Stimulated activated effector memory CD8-positive, alpha-beta T cell treated with anti-CD3 and anti-CD28 coated beads, Interleukin-12 subunit alpha, Interleukin-12 subunit beta, amount 100 ng/mL, for 72 hours (primary cell): ENCODE measurements around the gene FBRSL1.

ENCODE experiments used
- ATAC-seq: fragments of 150-1000 bp; cut with Tn5 transposase; 2 replicates; pipeline ENCODE4 v1.10.0; 2021
- DNase-seq, 2 donors: peaks; one replicate each; pipeline ENCODE4 v3.0.0; 2021 to 2022; ENCODE audit warnings: low spot score in 2 of 2
- H3K27ac Mint-ChIP-seq: one replicate; pipeline ENCODE4 v1.8.0; 2022; ENCODE audit warnings: mild to moderate bottlenecking, mixed read lengths
- H3K36me3 Mint-ChIP-seq: one replicate; pipeline ENCODE4 v1.8.0; 2022; ENCODE audit warnings: mild to moderate bottlenecking, mixed read lengths
- H3K4me1 Mint-ChIP-seq: one replicate; pipeline ENCODE4 v1.8.0; 2022; ENCODE audit warnings: mixed read lengths
- H3K4me3 Mint-ChIP-seq: one replicate; pipeline ENCODE4 v1.8.0; 2022; ENCODE audit warnings: mild to moderate bottlenecking, mixed read lengths
- H3K9me3 Mint-ChIP-seq: one replicate; pipeline ENCODE4 v1.8.0; 2022; ENCODE audit warnings: mixed read lengths

Gene FBRSL1

DNA sequence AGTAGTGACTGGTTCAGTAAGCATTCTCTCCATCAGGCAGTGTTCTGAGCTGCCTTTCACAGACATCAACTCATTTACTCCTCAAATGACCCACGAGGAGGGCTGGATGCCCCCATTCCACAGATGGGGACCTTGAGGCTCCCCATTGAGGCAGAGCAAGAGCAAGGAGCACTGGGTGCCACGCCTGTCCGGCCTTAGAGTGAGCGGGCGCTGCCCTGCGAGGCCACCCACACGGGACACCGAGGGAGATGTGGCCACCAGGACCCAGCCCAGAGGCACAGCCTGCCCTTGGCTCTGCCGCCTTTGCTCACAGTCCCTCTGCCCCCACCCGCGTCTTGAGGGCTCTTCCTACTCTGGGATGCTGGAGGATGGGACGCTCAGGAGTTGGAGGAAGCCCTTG is 3.0 kb downstream of the FBRSL1 start:
- peak overlapping the region; percentile 73 for H3K27ac Mint-ChIP-seq
- peak overlapping the region; percentile 76 for H3K4me3 Mint-ChIP-seq
- H3K9me3 Mint-ChIP-seq = no peaks in the 10 kb centered on the region
- DNase-seq = no peak
- ATAC-seq = no peak
- peaks cover 76% of the 10 kb centered on the region for H3K4me1 Mint-ChIP-seq
- peaks cover 13% of the 10 kb centered on the region for H3K36me3 Mint-ChIP-seq

DNA sequence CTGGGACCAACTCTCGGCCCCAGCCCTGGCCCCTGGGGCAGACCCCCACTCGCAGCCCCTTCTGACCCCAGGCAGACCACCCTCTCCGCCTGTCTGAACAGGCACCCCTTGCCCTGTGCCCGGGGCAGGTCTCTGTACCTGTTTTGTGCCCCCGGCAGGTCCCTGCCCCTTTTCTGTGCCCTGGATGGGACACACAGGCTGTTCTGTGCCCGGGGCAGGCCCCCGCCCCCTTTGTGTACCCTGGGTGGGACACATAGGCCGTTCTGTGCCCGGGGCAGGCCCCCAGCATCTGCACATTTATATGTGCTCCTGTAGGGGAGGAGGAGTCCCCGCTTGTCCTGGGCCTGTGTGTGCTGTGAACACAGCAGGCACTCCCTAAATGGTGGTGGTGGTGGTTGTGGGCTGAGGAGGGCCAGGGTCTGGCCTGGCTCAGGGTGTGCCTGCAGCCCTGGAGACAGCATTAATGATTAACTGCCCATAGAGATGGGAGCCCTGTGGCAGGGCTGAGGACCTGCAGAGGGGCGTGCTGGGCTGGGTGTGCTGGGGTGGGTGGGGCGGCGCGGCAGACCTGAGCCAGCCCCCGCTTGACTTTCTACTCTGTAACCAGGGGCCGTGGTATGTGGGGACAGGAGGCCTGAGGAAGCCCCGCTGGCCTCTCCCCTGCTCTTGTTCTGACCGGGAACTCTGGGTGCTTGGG is 3.7 kb downstream of the FBRSL1 start:
- H3K36me3 Mint-ChIP-seq = peaks cover 13% of the 10 kb centered on the region
- H3K4me1 Mint-ChIP-seq = peaks cover 69% of the 10 kb centered on the region
- no peaks in the 10 kb centered on the region for H3K9me3 Mint-ChIP-seq
- DNase-seq (no peak), ATAC-seq (no peak)
- H3K4me3 Mint-ChIP-seq = peak overlapping the region; percentile 76
- H3K27ac Mint-ChIP-seq = peak overlapping the region; percentile 73

DNA sequence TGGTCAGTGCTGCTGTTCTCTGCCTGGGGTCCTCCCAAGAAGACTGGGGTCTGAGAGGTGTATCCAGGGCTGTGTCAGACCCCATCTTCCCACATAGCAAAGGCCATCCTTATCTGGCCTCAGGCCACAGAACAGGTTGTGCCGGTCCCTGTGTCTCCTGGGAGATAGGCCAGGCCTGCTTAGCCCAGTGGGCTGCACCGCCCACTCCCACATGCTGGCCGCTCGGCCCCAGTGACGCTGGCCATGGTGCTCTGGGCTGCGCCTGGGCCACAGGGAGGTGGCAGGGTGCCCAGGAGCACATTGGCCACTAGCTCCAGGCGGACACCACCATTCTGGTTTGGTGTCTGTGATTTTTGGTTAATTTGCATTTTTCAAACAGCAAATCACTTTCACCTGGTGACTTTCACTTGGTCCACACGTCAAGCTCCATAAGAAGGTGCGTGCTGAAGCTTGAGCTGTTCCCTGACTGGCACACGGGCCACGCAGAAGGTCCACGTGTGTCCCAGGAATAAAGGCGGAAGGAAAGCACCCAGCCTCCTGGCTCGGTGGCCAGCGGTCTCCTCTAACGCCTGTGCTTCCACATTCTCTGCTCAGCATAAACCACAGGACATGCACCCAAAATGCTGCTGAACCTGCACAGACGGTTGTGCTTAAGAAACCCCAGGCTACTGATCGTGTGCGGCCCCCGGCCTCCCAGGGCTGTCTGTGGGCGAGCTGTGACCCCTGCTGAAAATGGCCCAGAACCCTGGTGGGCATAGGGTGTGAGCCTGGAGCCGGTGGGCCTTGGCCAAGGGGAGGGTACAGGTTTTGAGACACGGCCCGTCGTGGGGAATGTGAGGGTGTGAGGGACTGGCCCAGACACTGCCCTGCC is 4.6 kb downstream of the FBRSL1 start:
- DNase-seq (no peak), ATAC-seq (no peak)
- Mint-ChIP-seq H3K4me3 (peak overlapping the region; percentile 76), H3K4me1 (peaks cover 72% of the 10 kb centered on the region), H3K27ac (peak overlapping the region; percentile 73), H3K9me3 (no peaks in the 10 kb centered on the region), H3K36me3 (peaks cover 8% of the 10 kb centered on the region)

DNA sequence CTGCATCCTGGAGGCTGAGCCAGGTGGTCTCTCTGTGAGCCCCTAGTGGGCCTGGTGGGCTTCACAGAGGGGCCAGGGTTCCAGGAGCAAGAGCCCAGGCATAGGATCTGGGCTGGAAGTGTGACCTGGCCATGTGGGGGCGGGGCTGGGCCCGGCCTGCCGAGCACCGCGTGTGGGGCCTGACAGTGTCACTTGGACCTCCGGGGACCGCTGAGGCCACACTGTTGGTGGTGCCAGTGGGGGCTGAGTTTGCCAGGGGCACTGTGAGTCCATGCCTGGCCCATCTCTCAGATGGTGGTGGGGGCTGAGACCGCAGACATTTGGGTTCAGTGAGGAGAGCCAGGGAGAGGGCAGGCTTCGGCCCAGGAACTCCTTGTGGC is 5.2 kb downstream of the FBRSL1 start:
- Mint-ChIP-seq H3K27ac (peak overlapping the region; percentile 73), H3K4me1 (peaks cover 76% of the 10 kb centered on the region), H3K4me3 (no peak overlapping the region), H3K9me3 (no peaks in the 10 kb centered on the region), H3K36me3 (peaks cover 8% of the 10 kb centered on the region)
- DNase-seq (no peak), ATAC-seq (no peak)

DNA sequence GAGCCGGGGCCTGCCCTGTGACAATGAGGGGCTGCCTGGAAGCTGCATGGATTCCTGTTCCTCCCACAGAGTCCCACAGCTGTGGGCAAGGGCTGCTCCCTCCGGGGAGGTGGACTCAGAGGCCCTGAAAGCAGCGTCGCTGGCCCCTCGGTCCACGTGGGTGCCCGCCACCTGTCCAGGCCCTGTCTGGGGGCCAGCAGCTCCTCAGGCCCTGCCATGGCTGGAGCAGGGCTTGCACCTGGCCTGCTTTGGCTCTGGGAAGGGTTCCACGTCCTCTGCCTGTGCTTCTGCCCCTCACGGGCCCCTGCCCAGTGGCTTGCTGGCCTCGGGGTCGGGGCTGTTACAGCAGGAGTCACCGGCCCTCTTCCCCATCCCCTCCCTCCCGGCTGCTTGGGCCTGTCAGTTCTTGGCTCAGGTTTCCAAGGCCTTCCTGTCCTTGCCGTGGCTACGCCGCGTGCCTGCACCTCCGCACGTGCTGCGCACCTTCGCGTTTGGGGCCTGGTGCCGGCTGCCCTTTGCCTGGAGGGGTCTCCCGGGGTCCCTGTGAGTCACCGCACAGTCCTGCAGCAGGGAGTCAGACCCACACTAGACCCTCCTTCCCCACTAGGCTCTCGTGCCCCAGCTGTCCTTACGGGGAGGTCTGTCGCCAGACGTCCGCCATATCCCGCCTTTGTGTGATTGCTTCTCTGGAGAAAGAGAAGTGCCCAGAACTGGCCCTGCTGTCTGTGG is 5.8 kb downstream of the FBRSL1 start:
- Mint-ChIP-seq H3K4me1 (peaks cover 82% of the 10 kb centered on the region), H3K4me3 (no peak overlapping the region), H3K36me3 (peaks cover 8% of the 10 kb centered on the region), H3K9me3 (no peaks in the 10 kb centered on the region), H3K27ac (no peak overlapping the region)
- no peak for DNase-seq
- no peak for ATAC-seq

DNA sequence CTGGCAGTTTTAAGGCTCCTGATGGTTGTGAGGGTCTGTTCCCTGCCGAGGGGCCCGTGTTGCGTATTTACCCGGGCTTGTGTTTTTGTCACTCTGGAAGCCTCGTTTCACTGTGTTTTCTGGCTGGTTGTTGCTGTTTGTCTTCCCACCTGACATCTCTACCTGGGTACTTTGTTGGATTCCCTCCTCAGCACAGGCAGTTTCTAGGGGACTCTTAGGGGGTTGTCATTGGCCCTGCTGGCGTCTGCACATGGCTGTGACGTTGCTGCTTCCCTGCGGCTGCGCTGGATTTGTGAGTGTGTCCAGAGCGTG is 6.4 kb downstream of the FBRSL1 start:
- peaks cover 82% of the 10 kb centered on the region for H3K4me1 Mint-ChIP-seq

DNA sequence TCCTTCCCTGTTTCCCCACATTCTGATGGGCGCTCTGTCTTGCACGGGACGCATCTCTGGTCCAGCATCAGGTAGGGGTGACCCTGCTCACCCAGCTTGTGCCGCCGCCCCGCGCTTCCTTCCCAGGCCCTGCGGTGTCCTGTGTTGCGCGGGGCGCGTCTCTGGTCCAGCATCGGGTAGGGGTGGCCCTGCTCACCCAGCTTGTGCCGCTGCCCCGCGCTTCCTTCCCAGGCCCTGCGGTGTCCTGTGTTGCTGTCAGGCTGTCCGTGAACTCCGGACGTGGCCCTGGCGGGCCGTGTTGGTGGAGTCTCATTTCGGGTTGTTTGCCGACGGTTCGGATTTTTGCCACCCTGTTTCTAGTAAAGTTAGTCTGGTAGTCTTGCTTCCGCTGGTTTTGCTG is 6.8 kb downstream of the FBRSL1 start:
- Mint-ChIP-seq H3K27ac (peak overlapping the region; percentile 79), H3K9me3 (no peaks in the 10 kb centered on the region), H3K36me3 (peaks cover 9% of the 10 kb centered on the region), H3K4me3 (no peak overlapping the region), H3K4me1 (peaks cover 80% of the 10 kb centered on the region)
- no peak for DNase-seq
- ATAC-seq = no peak

More for the DNA sequence above, 6.4 kb downstream of the FBRSL1 start:
- H3K4me3 Mint-ChIP-seq = no peak overlapping the region
- DNase-seq = no peak
- no peak overlapping the region for H3K27ac Mint-ChIP-seq
- peaks cover 8% of the 10 kb centered on the region for H3K36me3 Mint-ChIP-seq
- no peak for ATAC-seq
- H3K9me3 Mint-ChIP-seq = no peaks in the 10 kb centered on the region

DNA sequence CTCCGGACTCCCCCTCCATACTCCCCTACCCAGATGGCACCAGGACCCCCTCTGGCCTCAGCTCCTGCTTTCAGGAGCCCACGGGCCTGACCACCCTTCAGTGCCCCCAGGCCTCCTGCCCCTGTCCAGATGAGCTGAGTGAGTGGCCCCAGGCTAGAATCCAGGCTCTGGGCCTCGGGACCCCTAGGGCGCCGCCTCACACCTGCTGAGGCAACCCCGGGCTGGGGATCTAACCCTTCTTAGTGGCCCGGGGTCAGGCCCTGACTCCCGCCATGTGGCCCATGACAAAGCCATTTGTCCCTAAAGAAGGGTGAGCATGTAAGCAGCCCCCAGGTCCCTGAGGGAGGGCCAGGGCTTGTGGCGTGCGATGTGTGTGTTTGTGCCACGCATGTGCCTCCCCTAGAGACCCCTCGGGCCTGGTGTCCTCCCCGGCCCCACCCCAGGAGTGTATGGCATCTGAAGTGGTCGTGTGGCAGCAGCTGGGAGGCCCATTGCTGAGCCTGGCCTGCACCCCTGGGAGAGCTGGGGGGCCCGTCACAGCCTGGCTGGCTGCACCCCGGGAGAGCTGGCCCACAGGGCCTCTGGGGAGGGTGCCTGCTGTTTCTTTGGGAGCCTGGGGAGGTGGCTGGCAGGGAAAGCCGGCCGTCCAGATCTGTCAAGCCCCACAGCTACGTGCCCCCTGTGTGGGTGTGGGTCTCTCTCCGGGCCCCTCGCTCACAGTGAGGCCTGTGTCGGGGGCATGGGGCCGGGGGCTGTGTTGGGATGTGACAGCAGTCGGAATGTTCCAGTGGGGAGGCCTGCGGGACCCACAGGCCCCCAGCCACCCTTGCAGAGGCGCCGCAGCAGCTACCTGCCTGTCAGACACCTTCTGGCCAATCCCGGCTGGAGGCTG is 7.8 kb downstream of the FBRSL1 start:
- DNase-seq (no peak), ATAC-seq (no peak)
- Mint-ChIP-seq H3K9me3 (no peaks in the 10 kb centered on the region), H3K36me3 (peaks cover 6% of the 10 kb centered on the region), H3K4me3 (no peak overlapping the region), H3K4me1 (peaks cover 80% of the 10 kb centered on the region), H3K27ac (peak overlapping the region; percentile 79)

DNA sequence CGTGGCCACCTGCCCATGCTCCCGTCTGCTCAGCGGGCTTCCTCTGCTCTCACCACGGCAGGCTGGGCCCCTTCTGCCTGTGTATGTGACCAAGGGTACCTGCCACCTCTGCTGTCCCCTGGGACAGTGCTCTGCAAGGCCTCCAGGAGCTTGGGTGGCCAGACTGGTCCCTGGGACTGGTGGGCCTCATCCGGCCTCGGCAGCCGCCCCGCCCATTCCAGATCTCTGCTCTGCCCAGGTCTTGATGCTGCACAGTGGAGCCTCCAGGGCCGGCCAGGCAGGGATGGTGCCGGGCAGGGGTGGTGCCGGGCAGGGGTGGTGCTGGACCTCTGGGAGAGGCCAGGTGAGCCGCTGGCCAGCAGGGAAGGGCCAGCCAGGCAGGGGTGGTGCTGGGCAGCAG is 9.0 kb downstream of the FBRSL1 start:
- H3K27ac Mint-ChIP-seq = peak overlapping the region; percentile 54
- peaks cover 80% of the 10 kb centered on the region for H3K4me1 Mint-ChIP-seq
- H3K36me3 Mint-ChIP-seq = peaks cover 6% of the 10 kb centered on the region
- DNase-seq = no peak
- H3K9me3 Mint-ChIP-seq = no peaks in the 10 kb centered on the region
- H3K4me3 Mint-ChIP-seq = no peak overlapping the region
- no peak for ATAC-seq

DNA sequence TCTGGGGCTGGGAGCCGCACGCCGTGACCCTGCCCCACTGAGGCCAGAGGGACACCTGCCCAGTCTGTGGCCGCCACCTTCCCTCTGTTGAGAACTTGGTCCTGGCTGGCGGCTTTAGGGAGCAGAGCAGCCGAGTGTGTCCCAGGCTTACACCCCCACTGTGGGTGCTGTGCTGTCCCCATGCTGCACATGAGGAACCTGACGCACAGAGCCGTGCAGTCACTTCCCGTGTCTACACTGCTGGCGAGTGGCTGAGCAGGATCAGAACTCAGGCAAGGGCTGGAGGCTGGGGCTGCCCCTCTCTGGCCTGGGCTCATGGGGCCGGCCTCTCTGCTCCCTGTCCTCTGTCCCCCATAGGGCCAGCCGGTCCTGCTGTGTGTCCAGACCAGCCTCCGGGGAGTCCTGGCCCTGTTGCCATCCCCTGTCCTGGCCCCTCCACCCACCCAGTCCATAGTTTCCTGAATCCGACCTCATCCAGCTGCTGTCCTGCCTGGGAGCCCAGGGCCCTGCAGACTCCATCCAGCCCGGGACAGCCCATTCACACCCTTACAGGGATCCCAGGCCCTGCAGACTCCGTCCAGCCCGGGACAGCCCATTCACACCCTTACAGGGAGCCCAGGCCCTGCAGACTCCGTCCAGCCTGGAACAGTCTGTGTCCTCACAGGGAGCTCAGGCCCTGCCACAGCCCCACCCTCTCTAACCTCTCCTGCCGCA is 10.3 kb downstream of the FBRSL1 start:
- DNase-seq = no peak
- peaks cover 6% of the 10 kb centered on the region for H3K36me3 Mint-ChIP-seq
- peak overlapping the region; percentile 56 for H3K27ac Mint-ChIP-seq
- H3K4me3 Mint-ChIP-seq = no peak overlapping the region
- peaks cover 77% of the 10 kb centered on the region for H3K4me1 Mint-ChIP-seq
- H3K9me3 Mint-ChIP-seq = no peaks in the 10 kb centered on the region
- ATAC-seq = no peak

DNA sequence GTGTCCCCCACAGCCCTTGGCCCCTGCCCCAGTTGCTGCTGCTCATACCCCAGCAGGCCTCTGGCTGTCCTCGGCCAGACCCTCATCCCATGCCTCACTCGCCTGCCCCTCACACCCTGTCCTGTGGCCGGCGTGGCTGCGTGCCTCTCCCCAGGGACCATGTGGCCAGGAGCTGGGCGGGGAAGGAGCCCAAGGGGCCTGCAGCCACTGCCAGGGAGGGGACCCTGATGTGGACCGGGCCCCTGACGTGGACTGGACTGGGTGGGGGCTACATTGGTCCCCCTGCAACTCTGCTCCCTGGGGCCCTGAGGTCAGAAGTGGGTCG is 10.9 kb downstream of the FBRSL1 start:
- peaks cover 80% of the 10 kb centered on the region for H3K4me1 Mint-ChIP-seq
- H3K9me3 Mint-ChIP-seq = no peaks in the 10 kb centered on the region
- peak overlapping the region; percentile 56 for H3K27ac Mint-ChIP-seq
- peaks cover 6% of the 10 kb centered on the region for H3K36me3 Mint-ChIP-seq
- H3K4me3 Mint-ChIP-seq = no peak overlapping the region
- ATAC-seq = no peak
- no peak for DNase-seq

DNA sequence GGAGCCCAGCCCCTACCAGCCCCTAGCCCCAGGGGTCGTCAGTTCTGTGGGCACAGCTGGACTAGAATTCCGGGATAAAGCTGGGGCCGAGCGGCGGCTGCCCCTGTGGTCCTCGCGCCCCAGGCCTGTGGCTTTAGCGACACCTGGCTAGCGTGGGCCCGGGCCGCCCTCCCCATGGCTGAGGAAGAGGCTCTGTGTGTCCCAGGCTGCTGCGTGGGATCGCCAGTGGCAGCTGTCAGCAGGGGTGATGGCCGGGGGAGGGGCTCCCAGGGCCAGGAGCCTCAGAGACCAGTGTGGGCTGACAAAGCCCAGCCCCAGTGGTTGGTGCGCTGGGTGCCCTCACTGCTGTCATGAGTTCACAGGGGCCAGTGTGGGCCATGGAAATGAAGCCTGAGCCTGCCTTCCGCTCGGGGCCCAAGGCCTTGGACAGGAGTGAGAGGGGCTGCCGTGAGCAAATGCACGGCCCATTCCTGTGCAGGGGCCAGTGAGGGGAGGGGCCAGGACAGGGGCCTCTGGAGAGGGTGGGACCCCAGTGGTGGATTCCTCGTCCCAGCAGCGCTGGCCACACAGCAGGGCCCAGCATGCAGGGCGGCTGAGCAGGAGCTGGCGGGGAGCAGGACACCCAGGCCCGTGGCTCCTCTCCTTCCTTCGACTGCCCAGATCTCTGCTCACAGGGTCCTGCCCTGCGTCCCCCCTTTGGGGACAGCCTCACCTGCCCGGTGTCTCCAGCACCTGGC is 11.4 kb downstream of the FBRSL1 start:
- Mint-ChIP-seq H3K36me3 (peaks cover 6% of the 10 kb centered on the region), H3K9me3 (no peaks in the 10 kb centered on the region), H3K27ac (peak overlapping the region; percentile 56), H3K4me3 (no peak overlapping the region), H3K4me1 (peaks cover 82% of the 10 kb centered on the region)
- DNase-seq (no peak), ATAC-seq (no peak)

DNA sequence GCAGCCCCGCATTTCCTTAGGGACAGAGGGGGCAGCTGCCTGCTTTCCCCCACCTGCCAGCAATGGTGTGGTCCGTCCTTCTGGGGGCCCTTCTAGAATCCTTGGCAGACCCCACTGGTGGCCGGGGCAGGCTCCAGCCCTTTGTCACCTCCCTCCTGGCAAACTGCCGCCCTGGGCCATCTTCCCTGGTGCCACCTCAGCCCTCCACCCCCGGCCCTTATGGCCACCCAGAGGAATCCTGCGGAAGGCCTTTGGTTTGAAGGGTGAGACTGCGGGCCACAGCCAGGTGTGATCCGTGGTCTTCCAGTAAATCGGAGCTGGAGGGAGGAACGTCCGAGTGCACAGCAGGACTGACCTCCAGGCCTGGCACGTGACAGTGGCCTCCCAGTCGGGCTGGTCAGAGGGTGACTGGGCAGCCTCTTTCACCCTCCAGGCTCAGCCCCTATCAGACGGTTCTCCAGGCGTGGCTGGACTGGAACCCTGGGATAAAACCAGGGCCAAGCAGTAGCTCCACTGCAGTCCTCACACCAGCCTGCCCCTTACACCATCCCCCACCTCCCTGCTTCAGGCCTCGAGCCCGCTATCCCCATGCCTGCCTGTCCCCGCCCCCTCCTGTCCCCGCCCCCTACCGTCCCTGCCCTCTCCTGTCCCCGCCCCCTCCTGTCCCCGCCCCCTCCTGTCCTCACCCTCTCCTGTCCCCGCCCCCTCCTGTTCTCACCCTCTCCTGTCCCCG is 12.4 kb downstream of the FBRSL1 start:
- DNase-seq = no peak
- Mint-ChIP-seq H3K4me3 (no peak overlapping the region), H3K36me3 (peaks cover 6% of the 10 kb centered on the region), H3K4me1 (peaks cover 83% of the 10 kb centered on the region), H3K27ac (peak overlapping the region; percentile 55), H3K9me3 (no peaks in the 10 kb centered on the region)
- no peak for ATAC-seq
